Activated CD8-positive, alpha-beta memory T cell treated with anti-CD3 and anti-CD28 coated beads, Interleukin-2, amount 10 ng/mL, durations not matched to agents 7 days and 5 days (primary cell): ENCODE results near the gene TMPRSS4. TPM values are rescaled to one million over a fixed set of nuclear protein-coding genes. Genes with fewer than 3 reads are reported as not detected.

Experiments used
- ATAC-seq: fragments of 150-1000 bp; cut with Tn5 transposase; one replicate; pipeline ENCODE4 v1.10.0; 2021; ENCODE audit warnings: moderate library complexity
- CTCF ChIA-PET: fragments of 350-600 bp; sonication (Branson Sonifier 250); formaldehyde crosslinking; loops from one replicate; lab custom pipeline; 2021; ENCODE audit warnings: antibody characterized with exemption; lab: Charles Lee
- DNase-seq: peaks from one replicate; pipeline ENCODE4 v3.0.0-alpha.2; 2020
- H3K27ac Mint-ChIP-seq: one replicate; pipeline ENCODE4 v1.8.0; 2021; ENCODE audit warnings: mild to moderate bottlenecking, mixed read lengths
- H3K27me3 Mint-ChIP-seq: one replicate; pipeline ENCODE4 v1.8.0; 2021; ENCODE audit warnings: mixed read lengths
- H3K36me3 Mint-ChIP-seq: one replicate; pipeline ENCODE4 v1.8.0; 2021; ENCODE audit warnings: mild to moderate bottlenecking, mixed read lengths
- H3K4me1 Mint-ChIP-seq: one replicate; pipeline ENCODE4 v1.8.0; 2021; ENCODE audit warnings: mixed read lengths
- H3K4me3 Mint-ChIP-seq: one replicate; pipeline ENCODE4 v1.8.0; 2021; ENCODE audit warnings: mild to moderate bottlenecking, moderate library complexity, mixed read lengths
- H3K9me3 Mint-ChIP-seq: one replicate; pipeline ENCODE4 v1.8.0; 2022; ENCODE audit warnings: low read depth, mixed read lengths
- total RNA-seq, 2 experiments: library from RNA; stranded (reverse); gene quantifications; one replicate each; pipeline ENCODE4 v1.2.3, GENCODE V29; 2021

The TMPRSS4 gene
- total RNA-seq, 2 experiments from 2014 or later: 0.12 to 0.76 TPM

GRCh38 chr11:118049771-118050170, 27.1 kb upstream of the TMPRSS4 start:
- DNase-seq (peak; percentile 39), ATAC-seq (no peak)
- Mint-ChIP-seq H3K27ac (peak overlapping the region; percentile 74), H3K4me3 (no peak overlapping the region), H3K36me3 (no peaks in the 10 kb centered on the region), H3K27me3 (no peaks in the 10 kb centered on the region), H3K4me1 (peaks cover 86% of the 10 kb centered on the region), H3K9me3 (no peaks in the 10 kb centered on the region)
- CTCF ChIA-PET: interaction anchor here (0.7 to 12.2 kb wide), 7 partner anchors 31 to 205 kb away, joined by 3 to 346 read pairs (median 22); partner anchors contain the start of gene IL10RA

GRCh38 chr11:118050208-118050891, 26.5 kb upstream of the TMPRSS4 start:
- H3K4me3 Mint-ChIP-seq: no peak overlapping the region
- DNase-seq (peak; percentile 38), ATAC-seq (no peak)
- H3K36me3 Mint-ChIP-seq: no peaks in the 10 kb centered on the region
- H3K4me1 Mint-ChIP-seq: peaks cover 80% of the 10 kb centered on the region
- CTCF ChIA-PET: interaction anchor here (1.0 to 12.2 kb wide), 8 partner anchors 35 to 242 kb away, joined by 3 to 346 read pairs (median 60); partner anchors contain the start of gene IL10RA
- H3K9me3 Mint-ChIP-seq: no peaks in the 10 kb centered on the region
- H3K27ac Mint-ChIP-seq: peak overlapping the region; percentile 90
- no peaks in the 10 kb centered on the region for H3K27me3 Mint-ChIP-seq

GRCh38 chr11:118051136-118051610, 25.7 kb upstream of the TMPRSS4 start:
- ATAC-seq: peak; percentile 6
- H3K4me1 Mint-ChIP-seq: peaks cover 72% of the 10 kb centered on the region

GRCh38 chr11:118051611-118052461, 25.0 kb upstream of the TMPRSS4 start:
- Mint-ChIP-seq H3K9me3 (no peaks in the 10 kb centered on the region), H3K27me3 (peaks cover 3% of the 10 kb centered on the region), H3K4me1 (peaks cover 67% of the 10 kb centered on the region), H3K27ac (peak overlapping the region; percentile 90), H3K36me3 (no peaks in the 10 kb centered on the region), H3K4me3 (peak overlapping the region; percentile 9)
- ATAC-seq (peak; percentile 82), DNase-seq (peak; percentile 87)
- CTCF ChIA-PET: interaction anchor here (0.7 to 12.2 kb wide), 20 partner anchors 11 to 626 kb away, joined by 3 to 346 read pairs (median 8); partner anchors contain the start of genes FXYD2 and IL10RA

More at GRCh38 chr11:118051136-118051610, 25.7 kb upstream of the TMPRSS4 start:
- H3K4me3 Mint-ChIP-seq: peak overlapping the region; percentile 9
- no peaks in the 10 kb centered on the region for H3K9me3 Mint-ChIP-seq
- no peaks in the 10 kb centered on the region for H3K27me3 Mint-ChIP-seq
- CTCF ChIA-PET: interaction anchor here (0.8 to 12.2 kb wide), 11 partner anchors 10 to 243 kb away, joined by 3 to 346 read pairs (median 59); partner anchors contain the start of genes FXYD2 and IL10RA
- H3K36me3 Mint-ChIP-seq: no peaks in the 10 kb centered on the region
- no peak for DNase-seq
- H3K27ac Mint-ChIP-seq: peak overlapping the region; percentile 90

GRCh38 chr11:118052581-118053206, 24.2 kb upstream of the TMPRSS4 start:
- Mint-ChIP-seq H3K4me3 (no peak overlapping the region), H3K27ac (peak overlapping the region; percentile 87), H3K36me3 (no peaks in the 10 kb centered on the region), H3K9me3 (no peaks in the 10 kb centered on the region), H3K4me1 (peaks cover 63% of the 10 kb centered on the region), H3K27me3 (peaks cover 11% of the 10 kb centered on the region)
- ATAC-seq (no peak), DNase-seq (no peak)
- CTCF ChIA-PET: interaction anchor here (0.7 to 12.2 kb wide), 46 partner anchors 8 to 626 kb away, joined by 3 to 346 read pairs (median 6); partner anchors contain the start of genes FXYD2 and IL10RA

- H3K27ac Mint-ChIP-seq: no peak overlapping the region
- ATAC-seq: no peak
- H3K36me3 Mint-ChIP-seq: no peaks in the 10 kb centered on the region
- no peaks in the 10 kb centered on the region for H3K9me3 Mint-ChIP-seq
- H3K27me3 Mint-ChIP-seq: peaks cover 12% of the 10 kb centered on the region
- H3K4me3 Mint-ChIP-seq: no peak overlapping the region
- CTCF ChIA-PET: interaction anchor here (0.6 to 12.2 kb wide), 21 partner anchors 17 to 253 kb away, joined by 3 to 346 read pairs (median 7); partner anchors contain the start of genes FXYD2 and IL10RA
- DNase-seq: no peak
- H3K4me1 Mint-ChIP-seq: peaks cover 56% of the 10 kb centered on the region
Measured at GRCh38 chr11:118054712-118055640, 21.9 kb upstream of the TMPRSS4 start.

- ATAC-seq (no peak), DNase-seq (no peak)
- H3K36me3 Mint-ChIP-seq: no peaks in the 10 kb centered on the region
- H3K27ac Mint-ChIP-seq: no peak overlapping the region
- CTCF ChIA-PET: interaction anchor here (1.8 to 12.2 kb wide), 5 partner anchors 60 to 232 kb away, joined by 7 to 346 read pairs (median 148); partner anchors contain the start of genes FXYD2 and IL10RA
- H3K9me3 Mint-ChIP-seq: no peaks in the 10 kb centered on the region
- H3K4me3 Mint-ChIP-seq: no peak overlapping the region
- H3K27me3 Mint-ChIP-seq: peaks cover 12% of the 10 kb centered on the region
- H3K4me1 Mint-ChIP-seq: peaks cover 47% of the 10 kb centered on the region
Measured at GRCh38 chr11:118055966-118056365, 20.9 kb upstream of the TMPRSS4 start.

GRCh38 chr11:118056806-118057205, 20.1 kb upstream of the TMPRSS4 start:
- Mint-ChIP-seq H3K27me3 (peaks cover 12% of the 10 kb centered on the region), H3K9me3 (no peaks in the 10 kb centered on the region), H3K4me3 (no peak overlapping the region), H3K27ac (no peak overlapping the region), H3K36me3 (no peaks in the 10 kb centered on the region), H3K4me1 (peaks cover 38% of the 10 kb centered on the region)
- no peak for ATAC-seq
- CTCF ChIA-PET: interaction anchor here (0.5 to 12.2 kb wide), 6 partner anchors 61 to 249 kb away, joined by 3 to 346 read pairs (median 82); partner anchors contain the start of genes FXYD2 and IL10RA
- DNase-seq: no peak

GRCh38 chr11:118057251-118058145, 19.4 kb upstream of the TMPRSS4 start:
- DNase-seq (no peak), ATAC-seq (no peak)
- peaks cover 31% of the 10 kb centered on the region for H3K4me1 Mint-ChIP-seq
- CTCF ChIA-PET: interaction anchor here (1.9 to 12.2 kb wide), 5 partner anchors 61 to 250 kb away, joined by 6 to 346 read pairs (median 9); partner anchors contain the start of genes FXYD2 and IL10RA
- no peaks in the 10 kb centered on the region for H3K36me3 Mint-ChIP-seq
- H3K9me3 Mint-ChIP-seq: no peaks in the 10 kb centered on the region
- peaks cover 12% of the 10 kb centered on the region for H3K27me3 Mint-ChIP-seq
- H3K4me3 Mint-ChIP-seq: no peak overlapping the region
- no peak overlapping the region for H3K27ac Mint-ChIP-seq

GRCh38 chr11:118058311-118059245, 18.3 kb upstream of the TMPRSS4 start:
- ATAC-seq (no peak), DNase-seq (no peak)
- CTCF ChIA-PET: interaction anchor here (1.2 to 12.2 kb wide), 7 partner anchors 37 to 251 kb away, joined by 3 to 346 read pairs (median 7); partner anchors contain the start of genes FXYD2 and IL10RA
- Mint-ChIP-seq H3K4me3 (no peak overlapping the region), H3K4me1 (peaks cover 20% of the 10 kb centered on the region), H3K9me3 (no peaks in the 10 kb centered on the region), H3K36me3 (no peaks in the 10 kb centered on the region), H3K27me3 (peaks cover 12% of the 10 kb centered on the region), H3K27ac (no peak overlapping the region)
